Naive thymus-derived CD4-positive, alpha-beta T cell (primary cell): ENCODE data around the gene AMBRA1. TPM values are rescaled to one million over a fixed set of nuclear protein-coding genes. Genes with fewer than 3 reads are reported as not detected.
A peak's percentile ranks its signal among the peaks of the same experiment; 100 is the strongest.

Experiments
- ATAC-seq: fragments of 150-1000 bp; cut with Tn5 transposase; 2 replicates; pipeline ENCODE4 v1.10.0; 2021; ENCODE audit warnings: mild to moderate bottlenecking, moderate library complexity
- CTCF ChIA-PET: fragments of 350-600 bp; sonication (Branson Sonifier 250); formaldehyde crosslinking; loops from one replicate; lab custom pipeline; 2021; ENCODE audit warnings: antibody characterized with exemption; lab: Charles Lee
- POLR2A ChIA-PET: fragments of 350-600 bp; sonication (Branson Sonifier 250); formaldehyde crosslinking; loops from one replicate; lab custom pipeline; 2021; ENCODE audit warnings: antibody characterized with exemption, inconsistent platforms; lab: Charles Lee
- DNase-seq, 9 donors: peaks; one replicate each; pipeline versions ENCODE4 v3.0.0 to v3.0.0-alpha.2; 2020 to 2022; ENCODE audit warnings: mixed read lengths in 1 of 9
- H3K27ac ChIP-seq: one replicate; pipeline ENCODE4 v1.7.0; 2013; ENCODE audit warnings: mild to moderate bottlenecking, low read depth, low read length, moderate library complexity
- H3K27me3 ChIP-seq, 2 donors: one replicate each; pipeline ENCODE4 v1.7.0; 2013; ENCODE audit warnings: low read length in 2 of 2, mild to moderate bottlenecking in 2 of 2, moderate library complexity in 2 of 2; ENCODE audit not compliant: control insufficient read depth in 2 of 2, insufficient read depth in 2 of 2
- H3K36me3 ChIP-seq, 3 experiments: 1 replicate in 2 of 3; 2 replicates in 1 of 3; pipeline ENCODE4 v1.7.0; 2013; ENCODE audit warnings: low read length in 3 of 3, mild to moderate bottlenecking in 3 of 3, moderate library complexity in 1 of 3; ENCODE audit not compliant: insufficient read depth in 3 of 3, control insufficient read depth in 2 of 3
- H3K4me1 ChIP-seq, 2 donors: one replicate each; pipeline ENCODE4 v1.7.0; 2013; ENCODE audit warnings: low read length in 2 of 2, mild to moderate bottlenecking in 2 of 2, moderate library complexity in 1 of 2; ENCODE audit not compliant: control insufficient read depth in 2 of 2, insufficient read depth in 2 of 2
- H3K4me3 ChIP-seq: 2 replicates; pipeline ENCODE4 v1.7.0; 2013; ENCODE audit warnings: mild to moderate bottlenecking, low read length
- H3K9me3 ChIP-seq, 3 experiments: 1 replicate in 2 of 3; 2 replicates in 1 of 3; pipeline ENCODE4 v1.7.0; 2013; ENCODE audit warnings: low read length in 3 of 3; ENCODE audit not compliant: control insufficient read depth in 2 of 3
- H3K27ac Mint-ChIP-seq, 9 donors: one replicate each; pipeline ENCODE4 v1.8.0; 2020 to 2022; ENCODE audit warnings: mixed read lengths in 9 of 9, mild to moderate bottlenecking in 8 of 9, moderate library complexity in 5 of 9, inconsistent platforms in 2 of 9
- H3K27me3 Mint-ChIP-seq, 5 donors: one replicate each; pipeline ENCODE4 v1.8.0; 2021 to 2022; ENCODE audit warnings: mixed read lengths in 5 of 5, mild to moderate bottlenecking in 1 of 5
- H3K36me3 Mint-ChIP-seq, 5 donors: one replicate each; pipeline ENCODE4 v1.8.0; 2020 to 2022; ENCODE audit warnings: mixed read lengths in 5 of 5, mild to moderate bottlenecking in 3 of 5, inconsistent platforms in 1 of 5
- H3K4me1 Mint-ChIP-seq, 7 donors: one replicate each; pipeline ENCODE4 v1.8.0; 2020 to 2022; ENCODE audit warnings: mixed read lengths in 7 of 7, mild to moderate bottlenecking in 3 of 7, inconsistent platforms in 1 of 7
- H3K4me3 Mint-ChIP-seq, 10 donors: one replicate each; pipeline ENCODE4 v1.8.0; 2020 to 2022; ENCODE audit warnings: mild to moderate bottlenecking in 10 of 10, mixed read lengths in 10 of 10, moderate library complexity in 6 of 10, inconsistent platforms in 2 of 10
- H3K9me3 Mint-ChIP-seq, 11 donors: one replicate each; pipeline ENCODE4 v1.8.0; 2020 to 2022; ENCODE audit warnings: mixed read lengths in 11 of 11, mild to moderate bottlenecking in 4 of 11, inconsistent platforms in 1 of 11, moderate library complexity in 1 of 11
- intact Hi-C, 2 donors: fragments of 100-400 bp; cut with micrococcal nuclease; formaldehyde crosslinking; loops; one replicate each; pipeline ENCODE4 v1.15.1; 2023
- polyA plus RNA-seq, 2 donors: library from polyadenylated mRNA; unstranded; fragments of 300-500 nt; fragmentation: Illumina TruSeq; gene quantifications; one replicate each; pipeline ENCODE4 v1.2.3, GENCODE V29; 2021
- total RNA-seq, 6 experiments: library from RNA in 5 of 6; stranded (reverse) in 5 of 6; gene quantifications; 1 replicate in 5 of 6; 2 replicates in 1 of 6; pipeline ENCODE4 v1.2.3 and lab custom pipeline; 2021 to 2026

AMBRA1 gene
- total and polyA plus RNA-seq, 7 experiments from 2014 or later, result 8.9 to 48.7 (median 41.2) TPM

- Mint-ChIP-seq H3K4me1 (peaks cover 36 to 79% (median 64%) of the 10 kb centered on the region in 7 donors), H3K9me3 (no peaks in the 10 kb centered on the region)
- CTCF ChIA-PET, result interaction anchor here (14.0 kb wide), 1 partner anchor 13 kb away, joined by 302 read pairs; the partner anchor contains the start of gene DGKZ
These were observed 231.4 kb downstream of the AMBRA1 start for GRCh38 chr11:46362156-46363030.

GRCh38 chr11:46361283-46362155 is 232.3 kb downstream of the AMBRA1 start:
- CTCF ChIA-PET, result interaction anchor here (0.6 to 14.0 kb wide), 4 partner anchors 12 to 321 kb away, joined by 3 to 302 read pairs (median 4); partner anchors contain the start of gene DGKZ
- Histone ChIP-seq H3K9me3 (no peaks in the 10 kb centered on the region), H3K27ac (peak overlapping the region; percentile 78), H3K4me1 (peaks cover 30 to 50% of the 10 kb centered on the region in 2 donors), H3K36me3 (peaks cover 0 to 49% (median 0%) of the 10 kb centered on the region in 3 experiments), H3K27me3 (no peaks in the 10 kb centered on the region), H3K4me3 (peak overlapping the region; percentile 71)
- Mint-ChIP-seq H3K27ac (peak overlapping the region; percentile 80 to 96 (median 92)), H3K4me1 (peaks cover 39 to 83% (median 67%) of the 10 kb centered on the region in 7 donors), H3K4me3 (peak overlapping the region; percentile 78 to 92 (median 86)), H3K27me3 (no peaks in the 10 kb centered on the region), H3K9me3 (peaks cover 0 to 2% (median 0%) of the 10 kb centered on the region in 11 donors), H3K36me3 (peaks cover 0 to 8% (median 0%) of the 10 kb centered on the region in 5 donors)
- POLR2A ChIA-PET, result interaction anchor here (0.9 to 12.1 kb wide), 4 partner anchors 13 to 66 kb away, joined by 3 to 226 read pairs (median 4); partner anchors contain the start of gene DGKZ
- DNase-seq (peak in 8 of 9 donors; percentile 66 to 81 (median 71)), ATAC-seq (peak; percentile 89)
- intact Hi-C loops, result loop anchor here (1.0 kb wide), 1 partner anchor 9 kb away; no protein-coding TSS in a partner anchor

More at GRCh38 chr11:46362156-46363030, 231.4 kb downstream of the AMBRA1 start:
- H3K36me3 ChIP-seq, result peaks cover 0 to 41% (median 0%) of the 10 kb centered on the region in 3 experiments
- POLR2A ChIA-PET, result interaction anchor here (0.9 to 12.1 kb wide), 4 partner anchors 14 to 67 kb away, joined by 3 to 226 read pairs (median 4); partner anchors contain the start of gene DGKZ
- H3K4me3 Mint-ChIP-seq, result peak overlapping the region; percentile 75 to 92 (median 86)
- peaks cover 0 to 3% (median 0%) of the 10 kb centered on the region in 5 donors for H3K36me3 Mint-ChIP-seq
- peak overlapping the region; percentile 51 to 95 (median 85) for H3K27ac Mint-ChIP-seq
- ATAC-seq (no peak), DNase-seq (no peak)
- H3K27me3 Mint-ChIP-seq, result no peaks in the 10 kb centered on the region
- H3K4me1 ChIP-seq, result peaks cover 28 to 47% of the 10 kb centered on the region in 2 donors
- peak overlapping the region; percentile 78 for H3K27ac ChIP-seq
- intact Hi-C loops, result no loop called here
- H3K9me3 ChIP-seq, result no peaks in the 10 kb centered on the region
- H3K27me3 ChIP-seq, result no peaks in the 10 kb centered on the region
- peak overlapping the region; percentile 71 for H3K4me3 ChIP-seq

GRCh38 chr11:46360878-46361277 is 232.9 kb downstream of the AMBRA1 start:
- intact Hi-C loops, result loop anchor here (1.0 kb wide), 1 partner anchor 9 kb away; no protein-coding TSS in a partner anchor
- peaks cover 0 to 2% (median 0%) of the 10 kb centered on the region in 11 donors for H3K9me3 Mint-ChIP-seq
- peak overlapping the region; percentile 78 for H3K27ac ChIP-seq
- POLR2A ChIA-PET, result interaction anchor here (1.2 to 12.1 kb wide), 3 partner anchors 12 to 66 kb away, joined by 3 to 226 read pairs (median 4); partner anchors contain the start of gene DGKZ
- peaks cover 39 to 87% (median 71%) of the 10 kb centered on the region in 7 donors for H3K4me1 Mint-ChIP-seq
- peak overlapping the region; percentile 71 for H3K4me3 ChIP-seq
- ATAC-seq (peak; percentile 47), DNase-seq (no peak)
- H3K36me3 ChIP-seq, result peaks cover 0 to 49% (median 0%) of the 10 kb centered on the region in 3 experiments
- H3K36me3 Mint-ChIP-seq, result peaks cover 0 to 13% (median 0%) of the 10 kb centered on the region in 5 donors
- peak overlapping the region; percentile 80 to 96 (median 92) for H3K27ac Mint-ChIP-seq
- H3K27me3 Mint-ChIP-seq, result no peaks in the 10 kb centered on the region
- CTCF ChIA-PET, result interaction anchor here (0.6 to 14.0 kb wide), 5 partner anchors 12 to 322 kb away, joined by 3 to 302 read pairs (median 4); partner anchors contain the start of gene DGKZ
- H3K4me1 ChIP-seq, result peaks cover 32 to 53% of the 10 kb centered on the region in 2 donors
- peak overlapping the region; percentile 78 to 92 (median 86) for H3K4me3 Mint-ChIP-seq
- H3K27me3 ChIP-seq, result no peaks in the 10 kb centered on the region
- no peaks in the 10 kb centered on the region for H3K9me3 ChIP-seq

GRCh38 chr11:46359953-46360352 is 233.9 kb downstream of the AMBRA1 start:
- Histone ChIP-seq H3K27me3 (no peaks in the 10 kb centered on the region), H3K27ac (peak overlapping the region; percentile 60), H3K4me1 (peaks cover 32 to 53% of the 10 kb centered on the region in 2 donors), H3K36me3 (peaks cover 0 to 40% (median 0%) of the 10 kb centered on the region in 3 experiments), H3K9me3 (no peaks in the 10 kb centered on the region), H3K4me3 (no peak overlapping the region)
- Mint-ChIP-seq H3K27me3 (no peaks in the 10 kb centered on the region), H3K4me1 (peaks cover 37 to 84% (median 62%) of the 10 kb centered on the region in 7 donors), H3K4me3 (peak overlapping the region in 6 of 10 donors; percentile 29 to 87 (median 84)), H3K9me3 (peaks cover 0 to 2% (median 0%) of the 10 kb centered on the region in 11 donors), H3K36me3 (peaks cover 0 to 13% (median 0%) of the 10 kb centered on the region in 5 donors), H3K27ac (peak overlapping the region in 7 of 9 donors; percentile 26 to 96 (median 91))
- intact Hi-C loops, result no loop called here
- no peak for ATAC-seq
- DNase-seq, result no peak
- CTCF ChIA-PET, result interaction anchor here (1.2 to 14.0 kb wide), 4 partner anchors 11 to 256 kb away, joined by 3 to 302 read pairs (median 6); partner anchors contain the start of gene DGKZ
- POLR2A ChIA-PET, result interaction anchor here (0.7 to 12.1 kb wide), 2 partner anchors 11 to 458 kb away, joined by 3 to 226 read pairs; partner anchors contain the start of gene DGKZ

DNA sequence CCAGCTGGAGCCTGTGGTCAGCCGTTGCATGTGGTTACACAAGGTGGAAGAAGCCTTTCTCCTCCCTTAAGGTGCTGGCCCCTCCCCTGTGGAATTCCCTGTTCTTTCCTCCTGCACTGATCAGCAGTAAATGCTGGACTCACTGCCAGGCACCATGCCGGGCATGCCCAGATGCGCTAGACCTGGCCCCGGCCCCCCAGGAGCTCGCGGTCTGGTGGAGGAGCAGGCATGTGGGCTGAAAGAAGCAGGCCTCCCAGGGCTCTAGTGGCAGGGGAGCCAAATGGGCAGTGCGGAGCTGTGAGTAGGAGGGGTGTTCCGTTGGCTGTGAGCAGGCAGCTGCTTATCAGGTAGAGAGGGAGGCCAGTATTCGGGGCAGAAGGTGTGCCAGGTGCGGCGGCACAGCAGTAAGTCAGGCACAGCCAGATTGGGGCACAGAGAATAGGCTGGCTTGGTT is 236.3 kb downstream of the AMBRA1 start:
- intact Hi-C loops, result no loop called here
- Mint-ChIP-seq H3K9me3 (peaks cover 0 to 2% (median 0%) of the 10 kb centered on the region in 11 donors), H3K27ac (peak overlapping the region in 7 of 9 donors; percentile 29 to 97 (median 87)), H3K4me1 (peaks cover 48 to 87% (median 68%) of the 10 kb centered on the region in 7 donors), H3K36me3 (peaks cover 0 to 10% (median 4%) of the 10 kb centered on the region in 5 donors), H3K4me3 (peak overlapping the region in 3 of 10 donors; percentile 23 to 49 (median 48)), H3K27me3 (no peaks in the 10 kb centered on the region)
- Histone ChIP-seq H3K4me1 (peaks cover 49 to 56% of the 10 kb centered on the region in 2 donors), H3K36me3 (peaks cover 0 to 23% (median 0%) of the 10 kb centered on the region in 3 experiments), H3K27me3 (no peaks in the 10 kb centered on the region), H3K27ac (peak overlapping the region; percentile 58), H3K9me3 (no peaks in the 10 kb centered on the region), H3K4me3 (no peak overlapping the region)
- ChIA-PET CTCF (interaction anchor here (2.5 to 16.7 kb wide), 3 partner anchors 6 to 29 kb away, joined by 6 to 302 read pairs (median 302); partner anchors contain the start of gene DGKZ), POLR2A (interaction anchor here (0.9 to 12.1 kb wide), 2 partner anchors 9 kb away, joined by 3 to 226 read pairs; partner anchors contain the start of gene DGKZ)
- DNase-seq (no peak), ATAC-seq (no peak)
